Sigmoid colon (tissue), 3 donors: ENCODE results near the gene SMTNL1.

Source experiments
- POLR2A ChIP-seq, 2 donors: fragments of 450-650 bp; IDR thresholded peaks; one replicate each; pipeline ENCODE4 v1.6.1; 2016; ENCODE audit warnings: antibody characterized with exemption in 2 of 2, mild to moderate bottlenecking in 2 of 2, moderate library complexity in 2 of 2
- TF ChIP-seq, protein P1 (sequence below), 4 experiments: fragments of 450-650 bp in 3 of 4; fragments of 200-600 bp in 1 of 4; IDR thresholded peaks; one replicate each; pipeline ENCODE4 v1.5.1; 2016 to 2019; ENCODE audit warnings: antibody characterized with exemption in 4 of 4, mild to moderate bottlenecking in 3 of 4, moderate library complexity in 2 of 4

DNA sequence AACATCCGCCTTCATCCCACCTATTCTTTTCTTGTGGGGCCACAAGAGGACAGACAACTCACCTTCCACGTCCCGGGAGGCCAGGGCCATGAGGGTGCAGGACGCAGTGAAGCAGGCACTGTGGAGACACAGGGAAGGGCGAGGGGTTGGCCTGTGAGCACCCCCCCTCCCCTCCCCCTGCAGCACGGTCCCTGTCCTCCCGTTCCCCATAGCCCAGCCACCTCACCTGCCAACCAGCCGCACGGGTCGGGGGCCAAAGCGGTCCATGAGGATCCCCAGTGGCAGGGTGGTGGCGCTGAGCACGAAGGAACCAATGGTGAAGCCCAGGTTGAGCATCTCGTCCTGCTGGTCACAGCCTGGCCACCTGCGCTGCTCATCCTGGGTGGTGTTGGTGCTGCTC lies 36.5 kb upstream of the SMTNL1 start:
- TF ChIP-seq, protein P1, sequence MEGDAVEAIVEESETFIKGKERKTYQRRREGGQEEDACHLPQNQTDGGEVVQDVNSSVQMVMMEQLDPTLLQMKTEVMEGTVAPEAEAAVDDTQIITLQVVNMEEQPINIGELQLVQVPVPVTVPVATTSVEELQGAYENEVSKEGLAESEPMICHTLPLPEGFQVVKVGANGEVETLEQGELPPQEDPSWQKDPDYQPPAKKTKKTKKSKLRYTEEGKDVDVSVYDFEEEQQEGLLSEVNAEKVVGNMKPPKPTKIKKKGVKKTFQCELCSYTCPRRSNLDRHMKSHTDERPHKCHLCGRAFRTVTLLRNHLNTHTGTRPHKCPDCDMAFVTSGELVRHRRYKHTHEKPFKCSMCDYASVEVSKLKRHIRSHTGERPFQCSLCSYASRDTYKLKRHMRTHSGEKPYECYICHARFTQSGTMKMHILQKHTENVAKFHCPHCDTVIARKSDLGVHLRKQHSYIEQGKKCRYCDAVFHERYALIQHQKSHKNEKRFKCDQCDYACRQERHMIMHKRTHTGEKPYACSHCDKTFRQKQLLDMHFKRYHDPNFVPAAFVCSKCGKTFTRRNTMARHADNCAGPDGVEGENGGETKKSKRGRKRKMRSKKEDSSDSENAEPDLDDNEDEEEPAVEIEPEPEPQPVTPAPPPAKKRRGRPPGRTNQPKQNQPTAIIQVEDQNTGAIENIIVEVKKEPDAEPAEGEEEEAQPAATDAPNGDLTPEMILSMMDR (IDR thresholded peaks at IDR 0.05), result no peak
- no peak for TF ChIP-seq POLR2A (IDR thresholded peaks at IDR 0.05)
